Esophagus muscularis mucosa (tissue), 3 donors: ENCODE measurements around the gene LYPD3.

Source experiments
- CTCF ChIP-seq, 3 experiments: fragments of 200-600 bp in 2 of 3; fragments of 450-650 bp in 1 of 3; sonication (generic) in 2 of 3; IDR thresholded peaks; one replicate each; pipeline ENCODE4 v1.5.1; 2017 to 2019; ENCODE audit warnings: antibody characterized with exemption in 3 of 3, mild to moderate bottlenecking in 2 of 3, moderate library complexity in 1 of 3
- POLR2AphosphoS5 ChIP-seq, 2 donors: sonication (generic); formaldehyde crosslinking; IDR thresholded peaks; one replicate each; pipeline ENCODE4 v1.6.1; 2017; ENCODE audit warnings: antibody characterized with exemption in 2 of 2

DNA sequence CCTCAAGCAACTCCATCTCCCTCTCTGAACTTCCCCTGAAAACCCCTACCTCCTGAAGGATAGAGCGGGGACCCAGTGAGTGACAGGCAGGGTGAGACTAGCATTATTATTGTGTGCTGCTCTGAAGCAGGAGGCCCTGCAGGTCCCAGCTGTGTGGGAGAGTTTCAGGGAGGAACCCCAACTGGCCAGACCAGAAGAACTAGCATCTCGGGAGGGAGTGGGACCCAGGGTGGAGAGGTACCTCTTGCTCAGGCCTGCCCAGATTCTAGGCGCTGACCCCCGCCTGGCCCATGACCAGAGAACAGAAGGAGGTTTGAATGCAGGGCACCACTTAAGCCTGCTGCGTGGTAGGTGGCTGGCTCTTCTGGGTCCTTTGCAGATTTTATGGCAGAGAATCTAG is 5.7 kb upstream of the LYPD3 start:
- TF ChIP-seq POLR2AphosphoS5 (IDR thresholded peaks at IDR 0.05): no peak
- TF ChIP-seq CTCF (IDR thresholded peaks at IDR 0.05): no peak
